ENCODE results near the gene ABHD14A.
A peak's percentile ranks its signal among the peaks of the same experiment; 100 is the strongest.

The ABHD14A gene

GRCh38 chr3:51995346-51996163 lies 20.7 kb downstream of the ABHD14A start, which contains the start of gene RPL29:
Gene RPL29 (minus strand): TSS chr3:51995895. CDS start chr3:51995461, 434 bp downstream.
- Histone ChIP-seq H3K27me3 (ENCODE audit: low read depth, low read length) (peaks cover 14% of the 10 kb centered on the region), H3K36me3 (replicated peaks; ENCODE audit: low read depth, low read length) (peaks cover 36% of the 10 kb centered on the region), H3K4me1 (ENCODE audit: low read length) (peaks cover 27% of the 10 kb centered on the region), H2AFZ (ENCODE audit: low read depth, low read length) (peak within 1 kb of the TSS; percentile 6; the same call in 1 of the 2 replicates), H3K4me3 (ENCODE audit: low read length) (peak within 1 kb of the TSS; percentile 91), H3K27ac (ENCODE audit: low read length) (peak within 1 kb of the TSS; percentile 72), H3K4me2 (ENCODE audit: low read length) (peak within 1 kb of the TSS; percentile 98), H3K79me2 (ENCODE audit: low read length) (peaks cover 35% of the 10 kb centered on the region), H3K9me3 (ENCODE audit: insufficient read depth, low read length) (no peaks in the 10 kb centered on the region), H3K9ac (ENCODE audit: low read length) (peak within 1 kb of the TSS; percentile 98), H4K20me1 (ENCODE audit: insufficient read depth, low read length) (peaks cover 9% of the 10 kb centered on the region; the same call in 1 of the 2 replicates)
- no peak for TF ChIP-seq CTCF (IDR thresholded peaks at IDR 0.05; ENCODE audit: low read depth, low read length)

GRCh38 chr3:51997172-51997571 lies 22.3 kb downstream of the ABHD14A start:
- peaks cover 25% of the 10 kb centered on the region for H3K4me1 ChIP-seq (ENCODE audit: low read length)
- H3K79me2 ChIP-seq (ENCODE audit: low read length), result peaks cover 32% of the 10 kb centered on the region
- H3K27ac ChIP-seq (ENCODE audit: low read length), result no peak overlapping the region
- TF ChIP-seq EZH2phosphoT487 (IDR thresholded peaks at IDR 0.05; ENCODE audit: low read depth) (no peak), CTCF (IDR thresholded peaks at IDR 0.05; ENCODE audit: low read depth, low read length) (no peak)
- no peak overlapping the region for H3K9ac ChIP-seq (ENCODE audit: low read length)
- peaks cover 9% of the 10 kb centered on the region; the same call in 1 of the 2 replicates for H4K20me1 ChIP-seq (ENCODE audit: insufficient read depth, low read length)
- peaks cover 29% of the 10 kb centered on the region for H3K36me3 ChIP-seq (replicated peaks; ENCODE audit: low read depth, low read length)
- no peak overlapping the region for H3K4me2 ChIP-seq (ENCODE audit: low read length)
- H2AFZ ChIP-seq (ENCODE audit: low read depth, low read length), result no peak overlapping the region
- peaks cover 15% of the 10 kb centered on the region for H3K27me3 ChIP-seq (ENCODE audit: low read depth, low read length)
- H3K9me3 ChIP-seq (ENCODE audit: insufficient read depth, low read length), result no peaks in the 10 kb centered on the region
- no peak overlapping the region for H3K4me3 ChIP-seq (ENCODE audit: low read length)

DNA sequence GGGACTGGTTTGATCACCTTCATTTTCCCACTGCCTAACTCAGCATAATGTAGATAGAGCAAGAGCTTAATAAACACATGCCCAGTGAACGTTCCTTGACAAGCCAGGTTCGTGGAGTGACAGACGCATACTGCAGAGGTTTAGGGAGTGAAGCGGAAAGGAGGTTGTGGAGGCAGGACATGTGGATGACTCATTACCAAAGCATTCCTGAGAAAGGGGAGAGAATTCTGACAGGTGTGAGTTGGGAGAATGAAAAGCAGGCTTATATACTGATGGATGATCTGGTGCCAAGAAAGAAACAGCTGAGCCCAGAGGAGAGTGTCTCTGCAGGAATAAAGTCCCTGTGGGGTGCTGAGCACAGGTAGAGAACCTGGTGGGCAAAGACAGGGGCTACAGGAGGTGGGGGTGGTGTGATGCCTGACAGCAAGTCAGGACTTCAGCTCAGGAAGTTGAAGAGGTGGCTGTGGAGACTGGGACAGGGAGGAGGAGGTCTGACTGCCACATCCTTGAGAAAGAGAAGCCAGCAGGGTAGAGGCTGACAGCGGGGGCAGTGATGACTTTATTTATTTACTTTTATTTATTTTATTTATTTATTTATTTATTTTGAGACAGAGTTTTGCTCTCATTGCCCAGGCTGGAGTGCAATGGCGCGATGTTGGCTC lies 23.2 kb downstream of the ABHD14A start:
- Histone ChIP-seq H3K36me3 (replicated peaks; ENCODE audit: low read depth, low read length) (peaks cover 21% of the 10 kb centered on the region), H3K4me3 (ENCODE audit: low read length) (no peak overlapping the region), H3K27me3 (ENCODE audit: low read depth, low read length) (peaks cover 24% of the 10 kb centered on the region), H3K79me2 (ENCODE audit: low read length) (peaks cover 24% of the 10 kb centered on the region), H2AFZ (ENCODE audit: low read depth, low read length) (no peak overlapping the region), H3K9ac (ENCODE audit: low read length) (no peak overlapping the region), H3K9me3 (ENCODE audit: insufficient read depth, low read length) (no peaks in the 10 kb centered on the region), H3K4me1 (ENCODE audit: low read length) (peaks cover 18% of the 10 kb centered on the region), H3K27ac (ENCODE audit: low read length) (no peak overlapping the region), H4K20me1 (ENCODE audit: insufficient read depth, low read length) (peaks cover 9% of the 10 kb centered on the region; the same call in 1 of the 2 replicates), H3K4me2 (ENCODE audit: low read length) (no peak overlapping the region)
- no peak for TF ChIP-seq CTCF (IDR thresholded peaks at IDR 0.05; ENCODE audit: low read depth, low read length)
- no peak for TF ChIP-seq EZH2phosphoT487 (IDR thresholded peaks at IDR 0.05; ENCODE audit: low read depth)

DNA sequence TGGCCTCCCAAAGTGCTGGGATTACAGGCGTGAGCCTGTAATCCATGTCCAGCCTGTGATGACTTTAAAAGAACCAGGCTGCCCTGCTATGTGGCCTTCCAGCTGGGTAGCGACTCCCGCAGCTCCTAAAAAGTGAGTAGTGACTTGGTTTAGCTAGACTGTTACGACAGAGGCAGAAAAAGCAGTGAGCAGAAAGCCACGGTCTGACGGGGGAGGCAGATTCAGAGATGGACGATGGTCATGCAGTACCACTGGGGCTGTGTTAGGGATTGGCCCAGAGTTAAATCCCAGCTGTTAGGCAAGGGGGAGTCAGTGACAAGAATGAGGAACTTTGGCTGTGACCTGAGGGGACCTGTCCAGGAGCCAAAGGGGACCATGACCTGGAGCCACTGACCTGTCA lies 23.9 kb downstream of the ABHD14A start:
- Histone ChIP-seq H3K4me2 (ENCODE audit: low read length) (no peak overlapping the region), H3K4me3 (ENCODE audit: low read length) (no peak overlapping the region), H3K9ac (ENCODE audit: low read length) (no peak overlapping the region), H3K27me3 (ENCODE audit: low read depth, low read length) (peaks cover 31% of the 10 kb centered on the region), H3K36me3 (replicated peaks; ENCODE audit: low read depth, low read length) (peaks cover 16% of the 10 kb centered on the region), H3K4me1 (ENCODE audit: low read length) (peaks cover 15% of the 10 kb centered on the region), H3K79me2 (ENCODE audit: low read length) (peaks cover 20% of the 10 kb centered on the region), H3K9me3 (ENCODE audit: insufficient read depth, low read length) (no peaks in the 10 kb centered on the region), H3K27ac (ENCODE audit: low read length) (no peak overlapping the region), H4K20me1 (ENCODE audit: insufficient read depth, low read length) (0 out of 2 replicates have a peak, but pooled peaks cover 6% of the 10 kb centered on the region), H2AFZ (ENCODE audit: low read depth, low read length) (no peak overlapping the region)
- TF ChIP-seq CTCF (IDR thresholded peaks at IDR 0.05; ENCODE audit: low read depth, low read length), result no peak
- TF ChIP-seq EZH2phosphoT487 (IDR thresholded peaks at IDR 0.05; ENCODE audit: low read depth), result no peak

Data from OCI-LY3 (cell line).